ENCODE results near the gene CFAP299.

DNA sequence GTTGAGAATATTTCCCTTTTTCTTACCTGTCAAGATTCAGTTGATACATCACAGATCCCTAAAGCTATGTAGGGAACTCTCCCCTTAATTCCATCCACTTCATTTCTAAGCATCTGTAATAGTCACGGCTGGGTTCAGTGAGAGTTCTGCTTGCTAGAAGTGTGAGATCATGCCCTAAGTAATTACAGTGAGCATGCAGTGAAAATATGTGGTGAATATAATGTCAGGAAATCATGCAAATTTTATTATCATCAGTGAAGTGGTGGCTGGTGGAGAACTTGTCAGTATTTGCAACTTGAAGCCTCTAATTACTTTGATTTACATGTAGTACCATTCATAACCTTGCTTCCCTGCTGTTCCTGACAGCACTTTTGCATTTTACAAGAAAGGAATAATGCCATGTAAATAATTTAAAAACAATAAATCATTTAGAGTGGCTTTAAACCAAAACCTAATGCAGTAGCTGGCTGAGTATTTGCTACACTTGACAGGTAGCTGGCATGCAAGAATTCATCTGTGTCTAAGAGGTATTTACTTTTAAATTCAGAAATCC is 28.3 kb upstream of the CFAP299 start:
- TF ChIP-seq, protein P1, sequence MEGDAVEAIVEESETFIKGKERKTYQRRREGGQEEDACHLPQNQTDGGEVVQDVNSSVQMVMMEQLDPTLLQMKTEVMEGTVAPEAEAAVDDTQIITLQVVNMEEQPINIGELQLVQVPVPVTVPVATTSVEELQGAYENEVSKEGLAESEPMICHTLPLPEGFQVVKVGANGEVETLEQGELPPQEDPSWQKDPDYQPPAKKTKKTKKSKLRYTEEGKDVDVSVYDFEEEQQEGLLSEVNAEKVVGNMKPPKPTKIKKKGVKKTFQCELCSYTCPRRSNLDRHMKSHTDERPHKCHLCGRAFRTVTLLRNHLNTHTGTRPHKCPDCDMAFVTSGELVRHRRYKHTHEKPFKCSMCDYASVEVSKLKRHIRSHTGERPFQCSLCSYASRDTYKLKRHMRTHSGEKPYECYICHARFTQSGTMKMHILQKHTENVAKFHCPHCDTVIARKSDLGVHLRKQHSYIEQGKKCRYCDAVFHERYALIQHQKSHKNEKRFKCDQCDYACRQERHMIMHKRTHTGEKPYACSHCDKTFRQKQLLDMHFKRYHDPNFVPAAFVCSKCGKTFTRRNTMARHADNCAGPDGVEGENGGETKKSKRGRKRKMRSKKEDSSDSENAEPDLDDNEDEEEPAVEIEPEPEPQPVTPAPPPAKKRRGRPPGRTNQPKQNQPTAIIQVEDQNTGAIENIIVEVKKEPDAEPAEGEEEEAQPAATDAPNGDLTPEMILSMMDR (IDR thresholded peaks at IDR 0.05), result no peak
- no peak for TF ChIP-seq POLR2A (IDR thresholded peaks at IDR 0.05)

All from right lobe of liver (tissue), 4 donors.